Measurements from ENCODE around the gene ROS1.

Gene ROS1

DNA sequence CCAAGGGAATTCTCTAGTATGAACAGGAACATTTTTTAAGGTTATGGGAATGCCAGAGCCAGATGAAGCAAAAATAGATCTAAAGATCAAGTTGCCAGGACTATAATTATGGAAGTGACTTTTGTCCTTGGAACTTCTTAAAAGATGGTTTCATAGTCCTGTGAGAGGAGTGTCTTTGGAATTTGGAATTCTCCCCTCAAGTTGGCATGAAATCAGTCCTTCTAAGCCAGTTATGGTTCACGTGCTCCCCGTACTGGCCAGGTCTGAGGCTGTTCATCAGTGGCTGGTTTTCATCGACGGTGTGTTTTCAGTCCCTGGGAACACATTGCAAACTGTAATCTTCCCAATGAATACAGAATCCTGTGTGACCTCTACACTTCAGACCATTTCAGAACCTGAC, 97.2 kb downstream of the ROS1 start:
- TF ChIP-seq ZNF274 (IDR thresholded peaks at IDR 0.05; ENCODE audit: low read depth, low read length), result no peak
- TF ChIP-seq SUZ12 (IDR thresholded peaks at IDR 0.05; ENCODE audit: extremely low read depth, insufficient read depth, insufficient read length), result no peak
- TF ChIP-seq YY1 (IDR thresholded peaks at IDR 0.05; ENCODE audit: insufficient read depth, insufficient read length), result no peak
- Histone ChIP-seq H3K36me3 (ENCODE audit: insufficient read depth, insufficient read length, low read length) (no peaks in the 10 kb centered on the region), H3K9me3 (ENCODE audit: insufficient read depth, low read length) (no peaks in the 10 kb centered on the region), H3K27me3 (ENCODE audit: insufficient read depth, insufficient read length) (no peaks in the 10 kb centered on the region), H3K9ac (ENCODE audit: insufficient read length, low read depth) (no peak overlapping the region), H3K4me1 (ENCODE audit: insufficient read depth, insufficient read length) (no peaks in the 10 kb centered on the region), H3K4me3 (ENCODE audit: insufficient read length, low read depth) (no peak overlapping the region)
- DNase-seq (ENCODE audit: low read depth, low spot score), result no peak

DNA sequence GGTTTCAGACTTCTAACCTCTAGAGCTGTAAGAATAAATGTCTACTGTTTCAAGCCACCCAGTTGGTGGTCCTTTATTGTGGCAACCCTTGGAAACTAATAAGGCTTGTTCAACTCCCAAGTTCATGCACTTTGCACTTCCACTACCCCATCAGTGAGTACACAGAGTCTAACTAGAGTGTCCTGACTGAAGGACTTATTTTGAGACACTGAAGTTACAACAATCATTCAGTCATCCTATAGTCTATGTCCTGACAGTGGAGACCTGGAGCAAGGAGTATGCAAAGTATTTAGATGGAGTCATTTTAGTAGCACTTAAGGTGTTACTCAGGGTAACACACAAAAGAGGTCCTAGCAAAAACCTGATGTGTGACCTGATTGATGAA, 97.7 kb downstream of the ROS1 start:
- no peaks in the 10 kb centered on the region for H3K9me3 ChIP-seq (ENCODE audit: insufficient read depth, low read length)
- H3K4me3 ChIP-seq (ENCODE audit: insufficient read length, low read depth), result no peak overlapping the region
- no peak for TF ChIP-seq ZNF274 (IDR thresholded peaks at IDR 0.05; ENCODE audit: low read depth, low read length)
- TF ChIP-seq SUZ12 (IDR thresholded peaks at IDR 0.05; ENCODE audit: extremely low read depth, insufficient read depth, insufficient read length), result no peak
- TF ChIP-seq YY1 (IDR thresholded peaks at IDR 0.05; ENCODE audit: insufficient read depth, insufficient read length), result no peak
- DNase-seq (ENCODE audit: low read depth, low spot score), result no peak
- H3K4me1 ChIP-seq (ENCODE audit: insufficient read depth, insufficient read length), result no peaks in the 10 kb centered on the region
- no peaks in the 10 kb centered on the region for H3K27me3 ChIP-seq (ENCODE audit: insufficient read depth, insufficient read length)
- no peaks in the 10 kb centered on the region for H3K36me3 ChIP-seq (ENCODE audit: insufficient read depth, insufficient read length, low read length)
- no peak overlapping the region for H3K9ac ChIP-seq (ENCODE audit: insufficient read length, low read depth)

DNA sequence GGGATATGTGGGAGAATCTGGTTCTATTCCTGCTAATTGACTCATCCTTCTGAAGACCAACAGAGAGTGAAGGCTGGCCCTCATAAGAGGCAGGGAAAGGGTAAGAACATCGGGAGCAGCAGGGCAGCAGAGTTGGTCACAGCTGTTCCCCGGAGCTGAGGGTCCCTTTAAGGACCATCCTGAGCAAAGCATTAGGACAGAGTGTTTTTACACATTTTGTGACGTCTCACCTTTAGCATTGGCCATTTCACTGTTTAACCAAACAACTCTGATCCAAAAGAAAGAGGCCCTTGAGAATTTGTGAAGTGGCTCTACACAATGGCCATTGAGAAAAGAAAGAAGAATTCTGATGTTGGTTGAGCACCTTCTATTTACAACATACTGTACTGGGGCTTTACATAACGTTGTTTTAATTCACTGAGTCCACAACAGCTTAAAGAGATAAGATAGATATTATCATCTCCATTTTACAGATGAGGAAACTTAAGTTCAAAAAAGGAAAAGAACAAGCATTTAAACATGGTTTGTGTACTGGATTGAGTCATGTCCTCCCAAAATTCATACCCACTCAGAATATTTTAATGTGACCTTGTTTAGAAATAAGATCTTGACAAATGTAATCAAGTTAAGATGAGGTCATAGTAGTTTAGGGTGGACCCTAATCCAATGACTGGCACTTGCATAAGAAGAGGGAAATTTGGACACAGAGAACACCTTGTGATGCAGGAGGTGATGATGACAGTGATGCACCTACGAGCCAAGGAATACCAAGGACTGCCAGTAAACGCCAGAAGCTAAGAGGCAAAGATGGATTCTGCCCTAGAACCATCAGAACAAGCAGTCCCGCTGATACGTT, 98.4 kb downstream of the ROS1 start:
- DNase-seq (ENCODE audit: low read depth, low spot score), result no peak
- Histone ChIP-seq H3K4me1 (ENCODE audit: insufficient read depth, insufficient read length) (no peaks in the 10 kb centered on the region), H3K9me3 (ENCODE audit: insufficient read depth, low read length) (no peaks in the 10 kb centered on the region), H3K9ac (ENCODE audit: insufficient read length, low read depth) (no peak overlapping the region), H3K27me3 (ENCODE audit: insufficient read depth, insufficient read length) (no peaks in the 10 kb centered on the region), H3K4me3 (ENCODE audit: insufficient read length, low read depth) (no peak overlapping the region), H3K36me3 (ENCODE audit: insufficient read depth, insufficient read length, low read length) (no peaks in the 10 kb centered on the region)
- TF ChIP-seq ZNF274 (IDR thresholded peaks at IDR 0.05; ENCODE audit: low read depth, low read length), result no peak
- TF ChIP-seq SUZ12 (IDR thresholded peaks at IDR 0.05; ENCODE audit: extremely low read depth, insufficient read depth, insufficient read length), result no peak
- TF ChIP-seq YY1 (IDR thresholded peaks at IDR 0.05; ENCODE audit: insufficient read depth, insufficient read length), result no peak

DNA sequence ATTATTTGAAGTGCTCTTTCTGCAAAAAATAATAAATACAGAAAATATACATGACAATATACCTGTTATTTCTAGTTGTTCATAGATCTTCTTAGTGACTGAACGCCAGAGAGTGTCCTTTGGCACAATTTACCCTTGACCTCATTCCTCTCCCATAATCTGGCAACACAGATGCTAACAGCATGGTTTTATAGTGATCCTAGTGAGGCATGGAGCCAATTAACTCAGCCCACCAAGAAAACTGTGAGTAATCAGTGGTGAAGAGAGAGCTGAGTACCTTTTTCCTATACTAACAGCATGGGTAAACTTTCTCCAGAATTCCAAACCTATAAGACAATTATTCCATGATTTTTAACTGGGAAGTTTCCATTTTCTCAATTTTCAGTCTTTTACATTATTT, 99.3 kb downstream of the ROS1 start:
- Histone ChIP-seq H3K36me3 (ENCODE audit: insufficient read depth, insufficient read length, low read length) (no peaks in the 10 kb centered on the region), H3K4me1 (ENCODE audit: insufficient read depth, insufficient read length) (no peaks in the 10 kb centered on the region), H3K27me3 (ENCODE audit: insufficient read depth, insufficient read length) (no peaks in the 10 kb centered on the region), H3K9me3 (ENCODE audit: insufficient read depth, low read length) (no peaks in the 10 kb centered on the region), H3K9ac (ENCODE audit: insufficient read length, low read depth) (no peak overlapping the region), H3K4me3 (ENCODE audit: insufficient read length, low read depth) (no peak overlapping the region)
- DNase-seq (ENCODE audit: low read depth, low spot score), result no peak
- no peak for TF ChIP-seq ZNF274 (IDR thresholded peaks at IDR 0.05; ENCODE audit: low read depth, low read length)
- no peak for TF ChIP-seq SUZ12 (IDR thresholded peaks at IDR 0.05; ENCODE audit: extremely low read depth, insufficient read depth, insufficient read length)
- TF ChIP-seq YY1 (IDR thresholded peaks at IDR 0.05; ENCODE audit: insufficient read depth, insufficient read length), result no peak

DNA sequence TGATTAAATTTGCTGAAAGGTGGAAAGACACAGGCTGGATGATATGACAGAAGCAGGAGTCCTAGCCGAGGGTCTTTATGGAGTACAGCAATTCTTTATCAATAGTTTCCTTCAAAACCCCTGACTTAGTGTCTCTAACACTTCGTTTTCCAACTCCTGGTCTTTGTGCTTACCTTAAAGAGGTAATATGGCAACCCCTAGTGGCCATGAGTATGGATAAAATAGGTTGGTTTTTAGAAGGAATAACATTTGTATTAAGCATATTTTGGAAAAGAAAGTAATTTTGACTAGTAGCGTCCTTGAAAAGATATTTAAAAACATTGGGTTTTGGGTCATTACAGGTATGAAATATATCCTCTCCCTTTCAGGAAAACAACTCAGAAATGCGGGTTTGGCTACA, 108.5 kb downstream of the ROS1 start:
- Histone ChIP-seq H3K36me3 (ENCODE audit: insufficient read depth, insufficient read length, low read length) (no peaks in the 10 kb centered on the region), H3K9ac (ENCODE audit: insufficient read length, low read depth) (no peak overlapping the region), H3K9me3 (ENCODE audit: insufficient read depth, low read length) (no peaks in the 10 kb centered on the region), H3K4me1 (ENCODE audit: insufficient read depth, insufficient read length) (no peaks in the 10 kb centered on the region), H3K4me3 (ENCODE audit: insufficient read length, low read depth) (no peak overlapping the region), H3K27me3 (ENCODE audit: insufficient read depth, insufficient read length) (no peaks in the 10 kb centered on the region)
- peak; percentile 3 for DNase-seq (ENCODE audit: low read depth, low spot score)
- TF ChIP-seq YY1 (IDR thresholded peaks at IDR 0.05; ENCODE audit: insufficient read depth, insufficient read length), result no peak
- no peak for TF ChIP-seq SUZ12 (IDR thresholded peaks at IDR 0.05; ENCODE audit: extremely low read depth, insufficient read depth, insufficient read length)
- TF ChIP-seq ZNF274 (IDR thresholded peaks at IDR 0.05; ENCODE audit: low read depth, low read length), result no peak

DNA sequence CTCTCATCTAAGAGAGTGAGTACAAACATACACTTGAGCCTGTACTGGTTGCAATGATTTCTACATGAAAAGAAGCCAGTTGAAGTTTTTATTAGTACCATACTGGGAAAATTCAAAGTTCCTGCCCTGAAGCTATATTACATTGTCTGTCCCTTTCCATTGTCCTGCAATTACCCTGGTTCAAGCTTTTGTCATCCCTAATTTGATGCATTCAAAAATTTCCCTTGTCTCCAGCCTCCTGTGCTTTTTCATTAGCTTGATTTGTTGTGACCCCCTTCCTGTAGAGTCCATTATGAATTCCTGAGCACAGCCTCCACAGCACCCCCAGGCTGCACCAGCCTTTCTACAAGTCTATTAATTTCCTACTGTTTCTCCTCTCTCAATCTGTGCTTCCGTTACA, 114.0 kb downstream of the ROS1 start:
- DNase-seq (ENCODE audit: low read depth, low spot score), result no peak
- Histone ChIP-seq H3K4me1 (ENCODE audit: insufficient read depth, insufficient read length) (no peaks in the 10 kb centered on the region), H3K27me3 (ENCODE audit: insufficient read depth, insufficient read length) (no peaks in the 10 kb centered on the region), H3K9me3 (ENCODE audit: insufficient read depth, low read length) (no peaks in the 10 kb centered on the region), H3K9ac (ENCODE audit: insufficient read length, low read depth) (no peak overlapping the region), H3K36me3 (ENCODE audit: insufficient read depth, insufficient read length, low read length) (no peaks in the 10 kb centered on the region), H3K4me3 (ENCODE audit: insufficient read length, low read depth) (no peak overlapping the region)
- TF ChIP-seq SUZ12 (IDR thresholded peaks at IDR 0.05; ENCODE audit: extremely low read depth, insufficient read depth, insufficient read length) (no peak), YY1 (IDR thresholded peaks at IDR 0.05; ENCODE audit: insufficient read depth, insufficient read length) (no peak), ZNF274 (IDR thresholded peaks at IDR 0.05; ENCODE audit: low read depth, low read length) (no peak)

DNA sequence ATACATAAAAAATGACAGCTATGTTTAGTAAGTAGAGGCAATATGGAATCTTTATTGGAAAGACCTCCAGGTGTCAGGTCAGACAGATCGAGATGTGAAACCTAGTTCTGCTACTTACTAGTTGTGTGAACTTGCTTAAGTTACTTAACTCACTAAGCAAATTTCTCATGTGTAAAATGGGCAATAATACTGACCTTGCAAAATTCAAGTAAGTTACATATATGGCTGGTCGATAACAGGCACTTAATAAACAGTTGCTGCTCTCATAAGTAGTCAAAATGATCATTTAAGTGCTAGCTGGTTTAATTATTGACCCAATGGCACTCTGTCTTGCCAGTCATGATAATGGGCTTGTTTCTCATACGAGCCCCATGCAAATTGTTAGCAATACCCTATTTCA, 114.4 kb downstream of the ROS1 start:
- H3K4me3 ChIP-seq (ENCODE audit: insufficient read length, low read depth), result no peak overlapping the region
- no peak overlapping the region for H3K9ac ChIP-seq (ENCODE audit: insufficient read length, low read depth)
- TF ChIP-seq ZNF274 (IDR thresholded peaks at IDR 0.05; ENCODE audit: low read depth, low read length) (no peak), SUZ12 (IDR thresholded peaks at IDR 0.05; ENCODE audit: extremely low read depth, insufficient read depth, insufficient read length) (no peak), YY1 (IDR thresholded peaks at IDR 0.05; ENCODE audit: insufficient read depth, insufficient read length) (no peak)
- H3K36me3 ChIP-seq (ENCODE audit: insufficient read depth, insufficient read length, low read length), result no peaks in the 10 kb centered on the region
- H3K9me3 ChIP-seq (ENCODE audit: insufficient read depth, low read length), result no peaks in the 10 kb centered on the region
- H3K4me1 ChIP-seq (ENCODE audit: insufficient read depth, insufficient read length), result no peaks in the 10 kb centered on the region
- no peak for DNase-seq (ENCODE audit: low read depth, low spot score)
- no peaks in the 10 kb centered on the region for H3K27me3 ChIP-seq (ENCODE audit: insufficient read depth, insufficient read length)

All from NT2/D1 (cell line).